Measurements from ENCODE around the gene LBH.

LBH gene

DNA sequence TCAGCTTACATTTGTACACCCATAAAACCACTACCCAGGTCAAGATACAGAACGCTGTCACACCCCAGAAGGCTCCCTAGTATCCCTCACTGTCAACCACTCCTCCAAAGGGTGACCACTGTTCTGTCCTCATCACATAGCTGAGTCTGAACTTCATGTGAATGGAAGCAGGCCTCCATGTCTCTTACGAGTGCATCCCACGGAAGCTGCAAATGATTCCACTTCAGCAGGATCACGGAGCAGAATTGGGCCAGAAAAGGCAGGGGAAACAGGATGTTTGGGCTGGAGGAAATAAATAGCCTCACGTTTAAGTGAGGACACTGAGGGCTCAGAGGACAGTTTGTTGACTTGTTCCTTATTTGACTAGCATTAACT lies 38.4 kb downstream of the LBH start:
- H4K20me1 ChIP-seq = no peaks in the 10 kb centered on the region
- H3K4me2 ChIP-seq = peak overlapping the region in 3 of 11 experiments; percentile 6 to 71 (median 44); a peak in 4 of 22 replicates
- no peak overlapping the region for H3K4me3 ChIP-seq
- no peaks in the 10 kb centered on the region for H3K36me3 ChIP-seq
- H3K9me3 ChIP-seq (replicated peaks in 1 of 11) = no peaks in the 10 kb centered on the region
- no peak overlapping the region for H3K27ac ChIP-seq
- H3K4me1 ChIP-seq = peaks cover 22 to 62% (median 29%) of the 10 kb centered on the region in 10 experiments
- no peaks in the 10 kb centered on the region for H3K27me3 ChIP-seq
- no peak for TF ChIP-seq Cebpa-rat (IDR thresholded peaks at IDR 0.05)
- no peak overlapping the region for H3K9ac ChIP-seq

DNA sequence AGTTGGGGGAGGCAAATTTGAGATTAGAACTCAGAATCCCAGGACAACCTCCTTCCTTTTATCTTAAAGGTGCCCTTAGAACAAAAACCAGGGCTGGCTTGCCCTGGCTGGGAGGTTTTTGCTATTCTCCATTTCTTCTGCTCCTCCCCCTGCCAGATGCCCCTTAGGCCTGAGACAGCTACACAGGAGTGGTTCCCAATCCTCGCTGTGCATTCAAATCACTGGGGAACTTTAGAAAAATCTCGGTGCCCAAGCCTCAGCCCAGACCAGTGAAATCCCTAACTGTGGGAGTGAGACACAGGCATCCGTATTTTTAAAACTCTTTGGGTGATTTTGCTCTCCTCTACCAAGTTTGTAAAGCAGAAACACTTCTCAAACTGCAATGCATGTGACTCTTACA lies 38.8 kb downstream of the LBH start:
- Histone ChIP-seq H3K9me3 (replicated peaks in 1 of 11) (no peaks in the 10 kb centered on the region), H4K20me1 (no peaks in the 10 kb centered on the region), H3K27ac (no peak overlapping the region), H3K4me1 (peaks cover 22 to 58% (median 28%) of the 10 kb centered on the region in 10 experiments), H3K4me2 (peak overlapping the region in 3 of 11 experiments; percentile 6 to 71 (median 44); a peak in 5 of 22 replicates), H3K27me3 (no peaks in the 10 kb centered on the region), H3K36me3 (no peaks in the 10 kb centered on the region), H3K9ac (no peak overlapping the region), H3K4me3 (no peak overlapping the region)
- no peak for TF ChIP-seq Cebpa-rat (IDR thresholded peaks at IDR 0.05)

DNA sequence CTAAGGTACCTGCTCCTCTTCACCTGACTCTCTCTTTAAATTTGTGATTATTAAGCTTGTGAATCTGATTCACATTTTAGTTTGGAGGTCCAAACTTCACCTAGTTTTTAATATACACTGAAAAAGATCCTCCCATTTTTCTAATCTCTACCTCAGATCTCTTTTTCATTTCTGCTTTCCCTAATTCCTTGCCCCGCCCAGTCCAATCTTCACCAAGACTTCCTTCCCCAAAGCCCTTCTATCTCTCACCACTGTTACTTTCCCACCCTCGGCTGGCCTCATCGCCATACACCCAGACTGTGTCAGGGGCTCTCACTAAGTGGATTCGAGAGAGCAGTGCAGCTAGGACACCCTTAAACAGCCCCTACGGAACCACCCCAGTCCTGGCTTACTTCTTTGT lies 40.0 kb downstream of the LBH start:
- H4K20me1 ChIP-seq = no peaks in the 10 kb centered on the region

DNA sequence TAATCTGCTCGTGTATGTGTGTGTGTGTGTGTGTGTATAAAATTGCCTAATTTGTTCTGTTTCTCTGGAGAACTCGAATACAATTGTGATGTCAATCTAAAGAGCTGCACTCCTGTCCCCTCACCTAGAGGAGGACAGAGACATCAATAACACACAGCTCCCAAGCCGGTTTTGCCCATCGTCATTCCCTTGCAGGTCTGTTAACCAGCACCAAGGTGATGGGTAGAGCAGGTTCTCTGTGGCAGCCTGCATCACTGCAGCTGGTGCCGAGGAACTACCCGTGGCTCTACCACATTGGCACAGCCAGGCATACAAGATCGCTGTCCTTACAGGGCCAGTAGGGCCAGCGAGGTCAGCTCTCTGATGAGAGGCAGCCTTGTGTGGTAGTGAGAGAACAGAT lies 41.0 kb downstream of the LBH start:
- no peak for TF ChIP-seq Cebpa-rat (IDR thresholded peaks at IDR 0.05)
- Histone ChIP-seq H3K27me3 (no peaks in the 10 kb centered on the region), H3K27ac (no peak overlapping the region), H3K4me1 (peaks cover 2 to 37% (median 7%) of the 10 kb centered on the region in 10 experiments; a peak in 19 of 20 replicates), H3K9me3 (replicated peaks in 1 of 11) (no peaks in the 10 kb centered on the region), H3K36me3 (no peaks in the 10 kb centered on the region), H3K4me2 (peak overlapping the region in 1 of 11 experiments; percentile 66; a peak in 1 of 22 replicates), H3K4me3 (no peak overlapping the region), H4K20me1 (no peaks in the 10 kb centered on the region), H3K9ac (no peak overlapping the region)

More for the DNA sequence above, 40.0 kb downstream of the LBH start:
- Histone ChIP-seq H3K36me3 (no peaks in the 10 kb centered on the region), H3K27me3 (no peaks in the 10 kb centered on the region), H3K9me3 (replicated peaks in 1 of 11) (no peaks in the 10 kb centered on the region), H3K27ac (no peak overlapping the region), H3K4me3 (no peak overlapping the region), H3K4me1 (peaks cover 12 to 47% (median 17%) of the 10 kb centered on the region in 10 experiments), H3K4me2 (peak overlapping the region in 6 of 11 experiments; percentile 5 to 71 (median 62); a peak in 11 of 22 replicates), H3K9ac (no peak overlapping the region)
- no peak for TF ChIP-seq Cebpa-rat (IDR thresholded peaks at IDR 0.05)

DNA sequence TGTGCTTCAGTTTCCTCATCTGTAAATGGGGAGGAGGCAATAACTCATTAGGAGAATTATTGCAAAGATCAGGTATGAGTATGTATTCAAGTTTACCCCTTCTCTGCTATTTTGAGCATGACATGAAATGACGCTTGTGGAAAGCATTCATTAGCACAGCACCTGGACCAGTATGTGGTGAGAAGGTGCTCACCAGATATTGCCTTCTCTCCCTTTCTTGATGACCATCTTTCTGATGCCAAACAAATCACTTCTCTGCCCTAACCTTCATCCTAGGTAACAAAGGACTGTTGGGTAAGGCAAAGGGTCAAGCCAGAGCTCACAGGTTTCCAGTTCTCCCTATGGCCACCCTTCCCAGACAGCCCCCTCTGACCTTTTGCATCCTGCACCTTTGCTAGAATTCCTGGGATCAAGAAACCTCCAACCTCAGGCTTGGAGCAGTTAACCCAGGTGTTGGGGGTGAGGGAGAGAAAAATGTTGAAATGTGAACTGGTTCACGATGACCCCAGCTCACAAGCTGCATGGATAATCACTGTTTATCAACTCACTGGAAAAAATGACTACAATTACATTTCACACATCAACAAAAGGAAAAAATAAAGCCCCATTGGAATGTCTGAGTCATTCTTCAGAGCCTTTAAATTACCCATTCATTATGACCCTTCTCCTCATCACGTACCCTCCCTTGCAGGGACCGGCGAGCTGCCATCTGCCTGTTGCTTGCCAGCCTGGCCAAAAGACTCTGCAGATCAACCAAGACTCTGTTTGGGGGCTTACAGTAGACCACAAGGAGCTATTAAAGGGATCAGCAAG lies 41.6 kb downstream of the LBH start:
- Histone ChIP-seq H3K9me3 (replicated peaks in 1 of 11) (no peaks in the 10 kb centered on the region), H4K20me1 (no peaks in the 10 kb centered on the region), H3K4me3 (no peak overlapping the region), H3K4me1 (peaks cover 0 to 30% (median 4%) of the 10 kb centered on the region in 10 experiments; a peak in 10 of 20 replicates), H3K9ac (no peak overlapping the region), H3K36me3 (no peaks in the 10 kb centered on the region), H3K27ac (no peak overlapping the region), H3K27me3 (no peaks in the 10 kb centered on the region), H3K4me2 (peak overlapping the region in 1 of 11 experiments; percentile 20; a peak in 1 of 22 replicates)
- no peak for TF ChIP-seq Cebpa-rat (IDR thresholded peaks at IDR 0.05)

DNA sequence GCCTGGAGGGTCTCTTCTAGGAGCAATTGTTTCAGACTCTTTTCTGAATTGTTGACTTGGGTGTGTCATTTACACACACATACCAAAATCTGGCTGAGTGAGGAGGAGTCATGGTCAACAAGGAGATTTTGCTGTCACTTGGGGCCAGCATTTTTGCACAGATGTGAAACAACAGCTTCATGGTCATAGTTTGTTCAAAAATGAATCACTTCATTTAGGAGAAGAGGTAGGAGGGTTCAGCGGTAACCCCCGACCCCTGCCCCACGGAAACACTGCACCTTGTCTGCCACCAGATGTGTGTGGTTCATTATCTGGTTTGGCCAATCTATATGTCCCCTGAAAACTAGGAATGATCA lies 42.2 kb downstream of the LBH start:
- H3K4me2 ChIP-seq = no peak overlapping the region
- no peak overlapping the region for H3K27ac ChIP-seq
- H3K4me1 ChIP-seq = peaks cover 0 to 25% (median 4%) of the 10 kb centered on the region in 10 experiments; a peak in 11 of 20 replicates

DNA sequence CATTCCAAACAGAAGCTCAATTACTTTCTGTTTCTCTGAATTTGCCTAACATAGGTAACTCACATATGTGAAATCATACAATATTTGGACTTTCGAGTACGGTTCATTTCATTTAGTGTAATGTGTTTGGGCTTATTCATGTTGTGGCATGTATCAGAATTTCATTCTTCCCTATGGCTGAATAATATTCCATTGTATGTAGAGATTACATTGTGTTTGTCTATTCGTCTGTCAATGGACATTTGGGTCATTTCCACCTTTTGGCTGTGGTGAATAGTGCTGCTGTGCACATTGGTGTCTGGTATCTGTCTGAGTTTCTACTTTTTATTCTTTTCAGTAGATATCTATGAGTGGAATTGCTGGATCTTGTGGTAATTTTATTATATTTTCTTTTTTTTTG lies 43.9 kb downstream of the LBH start:
- Histone ChIP-seq H3K4me1 (peaks cover 0 to 18% (median 5%) of the 10 kb centered on the region in 10 experiments; a peak in 11 of 20 replicates), H3K27me3 (no peaks in the 10 kb centered on the region), H3K4me2 (no peak overlapping the region)

More for the DNA sequence above, 42.2 kb downstream of the LBH start:
- Histone ChIP-seq H3K9me3 (replicated peaks in 1 of 11) (no peaks in the 10 kb centered on the region), H3K27me3 (no peaks in the 10 kb centered on the region), H4K20me1 (no peaks in the 10 kb centered on the region), H3K4me3 (no peak overlapping the region), H3K36me3 (no peaks in the 10 kb centered on the region), H3K9ac (no peak overlapping the region)
- no peak for TF ChIP-seq Cebpa-rat (IDR thresholded peaks at IDR 0.05)

DNA sequence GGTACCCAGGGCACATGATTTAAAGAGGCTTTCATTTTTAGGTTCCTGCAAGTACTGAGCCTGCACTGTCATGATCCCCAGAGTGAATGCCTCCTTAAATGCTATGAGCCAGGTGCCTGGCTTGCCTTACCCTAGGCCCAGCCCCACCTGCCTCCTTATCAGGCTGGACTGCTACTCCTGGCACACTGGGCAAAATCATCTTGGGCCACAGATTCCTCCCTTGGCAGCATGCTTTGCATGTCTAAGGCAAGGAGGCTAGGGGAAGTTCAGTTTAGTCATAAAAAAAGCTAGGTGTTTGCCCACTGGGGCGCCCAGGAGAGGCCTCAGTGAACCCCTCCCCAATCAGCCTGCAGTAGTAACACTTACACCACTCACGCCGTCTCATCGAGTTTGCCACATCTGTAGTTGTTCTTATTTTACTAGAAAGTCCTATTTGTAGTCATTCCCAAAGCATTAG lies 45.1 kb downstream of the LBH start:
- no peak overlapping the region for H3K27ac ChIP-seq
- no peaks in the 10 kb centered on the region for H3K27me3 ChIP-seq
- H3K4me1 ChIP-seq = peaks cover 5 to 13% (median 9%) of the 10 kb centered on the region in 10 experiments
- H3K4me3 ChIP-seq = no peak overlapping the region
- H3K9me3 ChIP-seq (replicated peaks in 1 of 11) = no peaks in the 10 kb centered on the region
- H3K36me3 ChIP-seq = no peaks in the 10 kb centered on the region
- no peaks in the 10 kb centered on the region for H4K20me1 ChIP-seq
- H3K9ac ChIP-seq = no peak overlapping the region
- no peak for TF ChIP-seq Cebpa-rat (IDR thresholded peaks at IDR 0.05)
- no peak overlapping the region; a peak in 1 of 22 replicates for H3K4me2 ChIP-seq

More for the DNA sequence above, 43.9 kb downstream of the LBH start:
- Histone ChIP-seq H3K9ac (no peak overlapping the region), H3K9me3 (replicated peaks in 1 of 11) (no peaks in the 10 kb centered on the region), H4K20me1 (no peaks in the 10 kb centered on the region), H3K36me3 (no peaks in the 10 kb centered on the region), H3K4me3 (no peak overlapping the region), H3K27ac (no peak overlapping the region)
- no peak for TF ChIP-seq Cebpa-rat (IDR thresholded peaks at IDR 0.05)

DNA sequence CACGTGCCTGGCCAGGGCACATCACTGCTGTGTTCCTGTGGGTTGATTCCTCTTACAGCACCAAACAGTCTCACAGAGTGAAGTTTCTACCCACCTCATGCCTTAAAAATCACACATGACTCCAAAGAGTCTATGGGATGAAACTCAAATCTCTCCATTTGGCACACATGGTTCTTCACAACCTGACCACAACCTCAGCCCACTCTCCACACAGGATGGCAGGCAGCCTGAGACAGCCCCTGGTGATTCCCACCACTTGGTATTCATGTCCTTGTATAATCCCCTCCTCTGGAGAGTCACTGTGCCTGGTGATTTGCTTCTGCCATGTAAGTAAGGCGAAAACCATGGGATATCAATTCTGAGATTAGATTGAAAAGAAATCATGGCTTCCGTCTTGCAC lies 46.2 kb downstream of the LBH start:
- Histone ChIP-seq H3K4me1 (peaks cover 10 to 22% (median 20%) of the 10 kb centered on the region in 10 experiments), H3K9ac (no peak overlapping the region), H3K36me3 (no peaks in the 10 kb centered on the region), H3K27ac (no peak overlapping the region), H3K4me3 (no peak overlapping the region), H3K9me3 (replicated peaks in 1 of 11) (no peaks in the 10 kb centered on the region), H3K4me2 (no peak overlapping the region), H3K27me3 (0 out of 22 replicates have a peak, but pooled peaks cover 0 to under 1% (median 0%) of the 10 kb centered on the region in 11 experiments), H4K20me1 (no peaks in the 10 kb centered on the region)
- no peak for TF ChIP-seq Cebpa-rat (IDR thresholded peaks at IDR 0.05)
